Right renal cortex interstitium (tissue), 3 donors: Measurements from ENCODE around the gene POP7. TPM values are rescaled to one million over a fixed set of nuclear protein-coding genes. Genes with fewer than 3 reads are reported as not detected.
"Not testable (repeated sequence)": the region's sequence is repeated elsewhere in the genome, so short reads cannot be mapped to it uniquely, and the experiment has no call there.

ENCODE experiments used
- DNase-seq, 3 donors: peaks; one replicate each; pipeline ENCODE4 v3.0.0-alpha.2; 2013; ENCODE audit warnings: low read depth in 3 of 3, low spot score in 2 of 3
- polyA plus RNA-seq, 3 donors: library from polyadenylated mRNA; unstranded; fragments of 120-200 nt; gene quantifications; one replicate each; pipeline ENCODE4 v1.2.1, GENCODE V29; 2013; ENCODE audit not compliant: insufficient read length in 3 of 3

POP7 gene
- polyA plus RNA-seq, 3 donors = 22.5 to 25.9 (median 23.3) TPM

- no peak for DNase-seq
These were observed 16.4 kb upstream of the POP7 start for GRCh38 chr7:100689230-100690135.

- DNase-seq = no peak
These were observed 14.0 kb upstream of the POP7 start for GRCh38 chr7:100691676-100692577.

DNA sequence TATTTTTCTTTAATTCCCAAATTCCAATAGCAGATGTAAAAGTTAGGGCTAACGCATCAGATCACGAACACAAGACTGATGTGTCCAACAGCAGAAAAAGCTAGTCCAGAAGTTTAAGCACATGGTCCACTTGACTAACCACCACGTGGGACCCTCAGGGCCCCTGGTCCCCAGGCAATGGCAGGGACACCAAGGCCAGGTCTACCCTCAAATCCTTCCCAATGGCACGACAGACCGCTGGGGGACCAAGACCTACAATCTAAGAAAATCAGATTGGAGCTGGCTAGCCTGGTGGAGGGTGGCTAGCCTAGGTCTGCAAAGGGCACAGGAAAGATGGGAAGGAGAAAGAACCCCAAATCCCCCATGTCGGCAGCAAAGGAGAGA is 13.4 kb upstream of the POP7 start:
- DNase-seq = no peak

DNA sequence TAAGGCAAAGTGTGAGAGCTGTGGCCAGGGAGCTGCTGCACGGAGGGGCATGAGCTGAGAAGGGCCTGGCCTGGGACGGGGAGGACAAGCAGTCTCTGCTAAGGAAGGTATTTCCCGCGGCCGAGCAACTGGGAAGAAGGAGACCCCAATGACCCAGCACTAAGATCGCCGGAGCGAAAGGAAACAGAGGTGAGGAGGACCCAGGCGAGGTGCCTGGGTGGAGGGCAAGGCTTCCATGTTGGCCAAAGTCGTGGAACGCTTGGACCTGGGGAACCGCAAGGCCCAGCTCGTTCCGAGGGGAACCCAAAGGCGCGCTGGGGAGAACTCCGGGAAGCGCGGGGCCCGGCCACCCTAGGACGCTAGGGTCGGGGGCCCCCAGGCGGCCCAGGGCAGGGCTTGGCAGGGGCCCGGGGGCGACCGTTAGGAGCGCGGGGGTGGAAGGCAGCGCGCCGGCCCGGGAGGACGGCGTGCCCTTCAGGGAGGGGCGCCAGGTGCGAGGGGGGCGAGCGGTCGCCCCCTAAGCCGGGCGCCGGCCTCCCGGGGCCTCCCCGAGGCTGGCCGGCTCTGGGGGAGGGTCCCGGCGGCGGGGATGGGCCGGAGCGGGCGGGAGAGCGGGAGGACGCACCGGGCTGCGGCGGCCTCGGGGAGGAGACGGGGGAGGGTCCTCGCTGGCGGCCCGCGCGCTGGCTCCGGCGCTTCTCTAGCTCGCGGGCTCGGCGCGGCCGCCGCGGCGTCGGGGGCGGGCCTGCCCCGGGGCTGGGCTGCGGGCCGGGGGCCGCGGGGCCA is 12.4 kb upstream of the POP7 start:
- no peak for DNase-seq

GRCh38 chr7:100694098-100694745 is 11.7 kb upstream of the POP7 start, which contains the start of gene GIGYF1:
Gene GIGYF1 (minus strand): TSS chr7:100694250. CDS start chr7:100688238, 6,012 bp downstream.
- DNase-seq = no peak

DNA sequence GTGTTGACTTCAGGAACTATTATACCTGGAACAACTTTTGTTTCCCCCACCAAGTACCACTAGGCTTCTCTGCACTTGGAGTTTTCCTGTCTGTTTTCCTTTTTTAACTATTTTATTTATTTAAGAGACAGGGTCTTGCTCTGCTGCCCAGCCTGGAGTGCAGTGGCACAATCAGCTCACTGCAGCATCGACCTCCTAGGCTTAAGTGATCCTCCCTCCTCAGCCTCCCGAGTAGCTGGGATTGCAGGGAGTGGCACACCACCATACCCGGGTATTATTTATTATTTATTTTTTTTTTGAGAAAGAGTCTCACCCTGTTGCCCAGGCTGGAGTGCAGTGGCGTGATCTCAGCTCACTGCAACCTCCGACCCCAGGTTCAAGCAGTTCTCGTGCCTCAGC is 9.8 kb upstream of the POP7 start:
- DNase-seq = no peak

- no peak for DNase-seq
These were observed 6.9 kb upstream of the POP7 start for GRCh38 chr7:100699018-100699417.

DNA sequence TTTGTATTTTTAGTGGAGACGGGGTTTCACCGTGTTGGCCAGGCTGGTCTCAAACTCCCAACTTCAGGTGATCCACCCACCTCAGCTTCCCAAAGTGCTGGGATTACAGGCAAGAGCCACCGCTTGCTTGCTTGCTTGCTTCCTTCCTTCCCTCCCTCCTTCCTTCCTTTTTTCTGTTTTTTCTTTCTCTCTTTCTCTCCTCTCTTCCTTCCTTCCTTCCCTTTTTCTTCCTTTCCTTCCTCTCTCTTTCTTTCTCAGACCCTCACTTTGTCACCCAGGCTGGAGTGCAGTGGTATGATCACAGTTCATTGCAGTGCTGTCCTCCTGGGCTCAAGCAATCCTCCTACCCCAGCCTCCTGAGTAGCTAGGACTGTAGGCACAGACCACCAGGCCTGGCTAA is 4.8 kb upstream of the POP7 start:
- DNase-seq = not testable (repeated sequence)

GRCh38 chr7:100705320-100705752 is 585 bp upstream of the POP7 start:
- peak; percentile 62 to 73 (median 67) for DNase-seq

GRCh38 chr7:100706672-100707311 is 871 bp downstream of the POP7 start:
- no peak for DNase-seq

- DNase-seq = no peak
These were observed 2.5 kb downstream of the POP7 start for GRCh38 chr7:100708395-100708794.

DNA sequence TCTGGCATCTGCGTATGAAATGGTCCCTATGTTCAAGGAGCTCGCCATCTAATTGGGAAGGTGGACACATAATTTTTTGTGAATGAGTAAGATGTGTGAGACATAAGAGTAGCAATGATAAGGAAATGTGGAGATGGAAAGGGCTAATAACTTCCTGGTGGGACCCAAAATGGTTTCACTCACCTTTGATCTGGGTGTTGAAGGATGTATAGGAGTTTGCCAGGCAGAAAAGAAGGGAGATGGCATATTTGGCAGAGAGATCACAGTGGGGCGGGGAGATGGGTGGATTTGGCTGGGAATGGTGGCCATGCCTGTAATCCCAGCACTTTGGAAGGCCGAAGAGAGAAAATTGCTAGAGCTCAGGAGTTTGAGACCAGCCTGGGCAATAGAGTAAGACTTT is 4.5 kb downstream of the POP7 start:
- DNase-seq = no peak

- no peak for DNase-seq
These were observed 5.4 kb downstream of the POP7 start for GRCh38 chr7:100711369-100711768.

DNA sequence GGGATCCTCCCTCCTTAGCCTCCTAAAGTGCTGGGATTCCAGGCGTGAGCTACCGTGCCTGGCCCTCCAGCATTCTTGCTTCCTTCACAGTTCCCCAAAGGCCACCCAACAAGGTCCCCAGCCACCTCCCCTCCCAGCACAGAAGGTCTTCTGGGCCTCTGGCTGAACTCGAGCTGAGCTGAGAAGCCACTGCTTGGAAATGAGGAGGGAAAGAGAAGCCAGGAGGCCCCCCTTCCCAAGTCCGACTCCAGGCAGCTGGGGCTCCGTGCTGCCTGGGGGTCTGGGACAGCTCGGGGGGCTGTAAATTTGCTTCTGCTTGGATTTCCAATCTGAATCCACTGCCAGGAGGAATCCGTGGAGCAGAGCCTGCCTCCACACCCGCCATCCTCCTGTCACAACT is 8.8 kb downstream of the POP7 start:
- no peak for DNase-seq

GRCh38 chr7:100717073-100717472 is 11.2 kb downstream of the POP7 start:
- DNase-seq = not testable (repeated sequence)

- no peak for DNase-seq
These were observed 13.8 kb downstream of the POP7 start for GRCh38 chr7:100719523-100720278.

- DNase-seq = no peak
These were observed 14.4 kb downstream of the POP7 start, which contains the start of gene EPO for GRCh38 chr7:100720279-100720670. Gene EPO (plus strand): TSS chr7:100720468. CDS start chr7:100720981, 513 bp downstream.

GRCh38 chr7:100720671-100721504 is 15.0 kb downstream of the POP7 start:
- no peak for DNase-seq
